GM23338 (cell line): Measurements from ENCODE around the gene C2CD3. TPM values are rescaled to one million over a fixed set of nuclear protein-coding genes. Genes with fewer than 3 reads are reported as not detected.

Source experiments
- ATAC-seq: fragments of 200-7000 bp; cut with Tn5 transposase; 3 replicates; pipeline ENCODE4 v1.9.1; 2020
- DNase-seq: peaks from one replicate; pipeline ENCODE4 v3.0.0-alpha.2; 2015; ENCODE audit warnings: low spot score
- H2AFZ ChIP-seq: fragments of 200-600 bp; sonication (generic); 2 replicates; pipeline ENCODE4 v1.8.0; 2016; ENCODE audit warnings: antibody characterized with exemption, mild to moderate bottlenecking, moderate library complexity
- H3F3A ChIP-seq: fragments of 200-600 bp; sonication (generic); replicated peaks from 2 replicates; pipeline ENCODE4 v1.8.0; 2017; ENCODE audit warnings: antibody characterized with exemption, mixed run types, low read depth
- H3K27ac ChIP-seq: fragments of 200-600 bp; sonication (generic); 2 replicates; pipeline ENCODE4 v1.6.1; 2016; ENCODE audit warnings: low read depth
- H3K27me3 ChIP-seq: fragments of 200-600 bp; sonication (generic); 2 replicates; pipeline ENCODE4 v1.8.0; 2016; ENCODE audit warnings: mild to moderate bottlenecking, mixed run types, moderate library complexity; ENCODE audit not compliant: insufficient read depth
- H3K36me3 ChIP-seq: fragments of 200-600 bp; sonication (generic); 2 replicates; pipeline ENCODE4 v1.8.0; 2016; ENCODE audit warnings: mild to moderate bottlenecking; ENCODE audit not compliant: insufficient read depth
- H3K4me1 ChIP-seq: fragments of 200-600 bp; sonication (generic); 2 replicates; pipeline ENCODE4 v1.8.0; 2016; ENCODE audit warnings: mild to moderate bottlenecking, moderate library complexity; ENCODE audit not compliant: insufficient read depth
- H3K4me2 ChIP-seq: fragments of 200-600 bp; sonication (generic); 2 replicates; pipeline ENCODE4 v1.7.1; 2017; ENCODE audit warnings: mixed run types
- H3K4me3 ChIP-seq: fragments of 200-600 bp; sonication (generic); 2 replicates; pipeline ENCODE4 v1.6.1; 2016; ENCODE audit warnings: mixed run types
- H3K79me2 ChIP-seq: fragments of 200-600 bp; sonication (generic); replicated peaks from 2 replicates; pipeline ENCODE4 v1.8.0; 2017; ENCODE audit warnings: mild to moderate bottlenecking; ENCODE audit not compliant: insufficient read depth
- H3K9me2 ChIP-seq: fragments of 200-600 bp; sonication (generic); 2 replicates; pipeline ENCODE4 v1.8.0; 2017; ENCODE audit not compliant: insufficient read depth
- H4K20me1 ChIP-seq: fragments of 200-600 bp; sonication (generic); replicated peaks from 2 replicates; pipeline ENCODE4 v1.8.0; 2017; ENCODE audit warnings: mild to moderate bottlenecking; ENCODE audit not compliant: insufficient read depth
- H3K27ac Mint-ChIP-seq: 2 replicates; pipeline ENCODE4 v1.8.0; 2020; ENCODE audit warnings: inconsistent platforms, mild to moderate bottlenecking, moderate library complexity, mixed read lengths
- H3K27me3 Mint-ChIP-seq: 3 replicates; pipeline ENCODE4 v1.8.0; 2022; ENCODE audit warnings: low read depth, mild to moderate bottlenecking, moderate library complexity, mixed read lengths, inconsistent platforms; ENCODE audit not compliant: insufficient read depth, poor library complexity
- H3K36me3 Mint-ChIP-seq: 3 replicates; pipeline ENCODE4 v1.8.0; 2021; ENCODE audit warnings: low read depth, mild to moderate bottlenecking, inconsistent platforms, moderate library complexity, mixed read lengths
- H3K4me1 Mint-ChIP-seq: 3 replicates; pipeline ENCODE4 v1.8.0; 2020; ENCODE audit warnings: mild to moderate bottlenecking, inconsistent platforms, mixed read lengths
- H3K4me3 Mint-ChIP-seq: 3 replicates; pipeline ENCODE4 v1.8.0; 2021; ENCODE audit warnings: moderate library complexity, mild to moderate bottlenecking, inconsistent platforms, mixed read lengths
- H3K9me3 Mint-ChIP-seq: 3 replicates; pipeline ENCODE4 v1.8.0; 2020; ENCODE audit warnings: moderate library complexity, mild to moderate bottlenecking, inconsistent platforms, mixed read lengths
- CTCF ChIP-seq, 2 experiments: fragments of 200-600 bp in 1 of 2; sonication (generic) in 1 of 2; conservative IDR thresholded peaks; 2 replicates each; pipeline versions ENCODE4 v1.5.1 to v1.6.1; 2016 to 2017; ENCODE audit warnings: antibody characterized with exemption in 2 of 2, low read depth in 2 of 2, mild to moderate bottlenecking in 2 of 2, moderate library complexity in 1 of 2
- ETS1 ChIP-seq: IDR thresholded peaks from 2 replicates; pipeline ENCODE4 v1.6.1; 2016; ENCODE audit warnings: antibody characterized with exemption
- NANOG ChIP-seq: IDR thresholded peaks from 2 replicates; pipeline ENCODE4 v1.6.1; 2016; ENCODE audit warnings: antibody characterized with exemption, borderline replicate concordance
- POLR2AphosphoS5 ChIP-seq: IDR thresholded peaks from 2 replicates; pipeline ENCODE4 v1.6.1; 2016; ENCODE audit warnings: antibody characterized with exemption, low read depth
- REST ChIP-seq: IDR thresholded peaks from one replicate; pipeline ENCODE4 v1.6.1; 2018; ENCODE audit warnings: antibody characterized with exemption; ENCODE audit not compliant: unreplicated experiment
- STAT1 ChIP-seq: IDR thresholded peaks from one replicate; pipeline ENCODE4 v1.6.1; 2016; ENCODE audit warnings: antibody characterized with exemption; ENCODE audit not compliant: unreplicated experiment
- ZNF114 ChIP-seq: fragments of 250-450 bp; sonication (Bioruptor Pico); IDR thresholded peaks from 2 replicates; pipeline ENCODE4 v1.5.0; 2020; ENCODE audit warnings: mild to moderate bottlenecking, moderate library complexity
- ZNF462 ChIP-seq: fragments of 250-450 bp; sonication (Bioruptor Pico); IDR thresholded peaks from 2 replicates; pipeline ENCODE4 v1.5.0; 2020; ENCODE audit warnings: mild to moderate bottlenecking, moderate library complexity
- polyA plus RNA-seq: library from polyadenylated mRNA; unstranded; fragments of >200 nt; fragmentation: Nextera tagmentation; extraction: Ambion mirVana; gene quantifications from 2 replicates; pipeline ENCODE4 v1.2.1, GENCODE V29; 2016
- total RNA-seq: library from RNA; depleted of rRNA; stranded (reverse); fragments of >200 nt; shearing (Covaris generic); gene quantifications from 2 replicates; pipeline ENCODE4 v1.2.3, GENCODE V29; 2014

The C2CD3 gene
- total and polyA plus RNA-seq, 2 experiments from 2014 or later, result 15.5 to 29.5 TPM

GRCh38 chr11:74134661-74135060 lies 36.1 kb downstream of the C2CD3 start:
- Histone ChIP-seq H3K9me2 (no peaks in the 10 kb centered on the region), H3K36me3 (peaks cover 12% of the 10 kb centered on the region), H3K4me2 (no peak overlapping the region), H3K79me2 (no peaks in the 10 kb centered on the region), H3K27me3 (no peaks in the 10 kb centered on the region), H3K4me1 (no peaks in the 10 kb centered on the region), H3F3A (no peaks in the 10 kb centered on the region), H3K27ac (no peak overlapping the region), H2AFZ (no peak overlapping the region), H4K20me1 (no peaks in the 10 kb centered on the region), H3K4me3 (no peak overlapping the region)
- Mint-ChIP-seq H3K36me3 (peaks cover 52% of the 10 kb centered on the region), H3K27me3 (peaks cover 6% of the 10 kb centered on the region), H3K4me3 (no peak overlapping the region), H3K9me3 (peaks cover 11% of the 10 kb centered on the region), H3K4me1 (peaks cover 10% of the 10 kb centered on the region; the same call in 2 of the 3 replicates), H3K27ac (peak overlapping the region; percentile 18; the same call in 1 of the 2 replicates)
- TF ChIP-seq NANOG (no peak), ZNF462 (CRISPR knock-in tag) (no peak), ZNF114 (CRISPR knock-in tag) (no peak), POLR2AphosphoS5 (no peak), CTCF (conservative IDR thresholded peaks at IDR 0.05; ENCODE audit: low read depth in 2 of 2) (no peak), STAT1 (no peak), ETS1 (no peak), REST (no peak)
- DNase-seq, result no peak
- no peak for ATAC-seq
